NB4 (cell line): ENCODE results near the gene TMEM127.

Experiments
- CTCF ChIP-seq: IDR thresholded peaks from one replicate; pipeline ENCODE4 v1.5.1; 2012; ENCODE audit warnings: low read depth, low read length
- MYC ChIP-seq: IDR thresholded peaks from 2 replicates; pipeline ENCODE4 v1.6.1; 2011; ENCODE audit warnings: low read depth, low read length
- POLR2A ChIP-seq: IDR thresholded peaks from 2 replicates; pipeline ENCODE4 v1.6.1; 2011; ENCODE audit warnings: mild to moderate bottlenecking; ENCODE audit not compliant: insufficient read length; ENCODE audit errors: extremely low read depth

DNA sequence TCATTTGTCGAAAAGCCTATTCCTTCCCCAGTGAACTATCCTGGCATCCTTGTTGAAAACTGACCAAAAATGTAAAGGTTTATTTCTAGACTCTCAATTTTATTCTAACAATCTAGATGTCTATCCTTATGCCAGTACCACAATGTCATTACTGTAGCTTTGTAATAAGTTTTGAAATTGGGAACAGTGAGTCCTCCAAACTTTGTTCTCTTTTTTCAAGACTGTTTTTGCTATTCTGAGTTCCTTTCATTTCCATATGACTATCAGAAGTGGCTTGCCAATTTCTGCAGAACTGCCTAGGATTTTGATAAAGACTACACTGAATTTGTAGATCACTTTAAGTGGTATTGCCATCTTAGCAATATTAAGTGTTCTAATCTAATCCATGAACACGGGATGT lies 66.9 kb downstream of the TMEM127 start:
- TF ChIP-seq CTCF (no peak), POLR2A (no peak), MYC (no peak)
